H9 (cell line): ENCODE measurements around the gene ABCB8. TPM values are rescaled to one million over a fixed set of nuclear protein-coding genes. Genes with fewer than 3 reads are reported as not detected.

ENCODE experiments used
- DNase-seq: peaks from one replicate; pipeline ENCODE4 v3.0.0-alpha.2; 2017
- H2AFZ ChIP-seq: one replicate; pipeline ENCODE4 v1.6.1; 2013; ENCODE audit warnings: mild to moderate bottlenecking, low read length, control low read depth, moderate library complexity
- H2AK5ac ChIP-seq: 2 replicates; pipeline ENCODE4 v1.6.1; 2013; ENCODE audit warnings: low read length, control low read depth, mixed read lengths; ENCODE audit not compliant: insufficient read length
- H2BK120ac ChIP-seq: one replicate; pipeline ENCODE4 v1.6.1; 2013; ENCODE audit warnings: low read depth, mild to moderate bottlenecking, low read length, control low read depth, inconsistent platforms; ENCODE audit not compliant: poor library complexity, severe bottlenecking
- H2BK12ac ChIP-seq: 2 replicates; pipeline ENCODE4 v1.6.1; 2013; ENCODE audit warnings: low read length, control low read depth, mixed read lengths, low read depth; ENCODE audit not compliant: insufficient read length
- H2BK15ac ChIP-seq: 2 replicates; pipeline ENCODE4 v1.6.1; 2013; ENCODE audit warnings: low read depth, low read length, control low read depth
- H2BK20ac ChIP-seq: one replicate; pipeline ENCODE4 v1.6.1; 2013; ENCODE audit warnings: low read depth, mild to moderate bottlenecking, low read length, control low read depth, inconsistent platforms; ENCODE audit not compliant: poor library complexity, severe bottlenecking
- H2BK5ac ChIP-seq: 2 replicates; pipeline ENCODE4 v1.6.1; 2013; ENCODE audit warnings: low read length, control low read depth, mixed read lengths; ENCODE audit not compliant: insufficient read length
- H3K14ac ChIP-seq: 2 replicates; pipeline ENCODE4 v1.6.1; 2013; ENCODE audit warnings: low read length, control low read depth; ENCODE audit not compliant: insufficient read depth
- H3K18ac ChIP-seq: 2 replicates; pipeline ENCODE4 v1.6.1; 2013; ENCODE audit warnings: low read depth, mild to moderate bottlenecking, mixed read lengths, low read length, control low read depth; ENCODE audit not compliant: insufficient read length
- H3K23ac ChIP-seq: 2 replicates; pipeline ENCODE4 v1.6.1; 2013; ENCODE audit warnings: low read length, control low read depth, mixed read lengths, low read depth; ENCODE audit not compliant: insufficient read length
- H3K23me2 ChIP-seq: 2 replicates; pipeline ENCODE4 v1.6.1; 2013; ENCODE audit warnings: low read depth, mild to moderate bottlenecking, mixed read lengths, low read length, control low read depth; ENCODE audit not compliant: insufficient read length, poor library complexity, severe bottlenecking
- H3K27ac ChIP-seq: 2 replicates; pipeline ENCODE4 v1.5.1; 2013; ENCODE audit warnings: low read length, control low read depth, mixed read lengths, low read depth; ENCODE audit not compliant: insufficient read length
- H3K27me3 ChIP-seq: 2 replicates; pipeline ENCODE4 v1.6.1; 2013; ENCODE audit warnings: low read length, control low read depth, inconsistent platforms; ENCODE audit not compliant: insufficient read depth
- H3K4ac ChIP-seq: 2 replicates; pipeline ENCODE4 v1.6.1; 2013; ENCODE audit warnings: low read depth, mild to moderate bottlenecking, control low read depth, inconsistent platforms, low read length, moderate library complexity
- H3K4me1 ChIP-seq: 2 replicates; pipeline ENCODE4 v1.6.1; 2013; ENCODE audit warnings: low read length, control low read depth, inconsistent platforms; ENCODE audit not compliant: insufficient read depth
- H3K4me2 ChIP-seq: 2 replicates; pipeline ENCODE4 v1.6.1; 2013; ENCODE audit warnings: low read length, control low read depth, mixed read lengths; ENCODE audit not compliant: insufficient read length, insufficient read depth
- H3K56ac ChIP-seq: 2 replicates; pipeline ENCODE4 v1.6.1; 2013; ENCODE audit warnings: low read depth, mild to moderate bottlenecking, mixed read lengths, low read length, control low read depth; ENCODE audit not compliant: insufficient read length
- H3K79me1 ChIP-seq: 2 replicates; pipeline ENCODE4 v1.6.1; 2013; ENCODE audit warnings: low read depth, mild to moderate bottlenecking, moderate library complexity, low read length, control low read depth, inconsistent platforms; ENCODE audit not compliant: insufficient read depth, poor library complexity, severe bottlenecking
- H3K79me2 ChIP-seq: 2 replicates; pipeline ENCODE4 v1.6.1; 2013; ENCODE audit warnings: low read length, control low read depth, inconsistent platforms; ENCODE audit not compliant: insufficient read depth
- H3K9ac ChIP-seq: 2 replicates; pipeline ENCODE4 v1.6.1; 2013; ENCODE audit warnings: low read length, control low read depth, mixed read lengths; ENCODE audit not compliant: insufficient read length; ENCODE audit errors: extremely low read depth
- H3K9me3 ChIP-seq: one replicate; pipeline ENCODE4 v1.6.1; 2013; ENCODE audit warnings: low read depth, low read length, inconsistent platforms; ENCODE audit not compliant: control insufficient read depth
- H3T11ph ChIP-seq: one replicate; pipeline ENCODE4 v1.6.1; 2013; ENCODE audit warnings: mild to moderate bottlenecking, low read length, control low read depth, inconsistent platforms
- H4K20me1 ChIP-seq: one replicate; pipeline ENCODE4 v1.6.1; 2013; ENCODE audit not compliant: control insufficient read depth, insufficient read length, insufficient read depth
- H4K5ac ChIP-seq: 2 replicates; pipeline ENCODE4 v1.6.1; 2013; ENCODE audit warnings: low read depth, mild to moderate bottlenecking, mixed read lengths, low read length, control low read depth; ENCODE audit not compliant: insufficient read length
- H4K8ac ChIP-seq: replicated peaks from 2 replicates; pipeline ENCODE4 v1.6.1; 2013; ENCODE audit warnings: low read length, control low read depth, mixed read lengths, low read depth; ENCODE audit not compliant: insufficient read length
- H4K91ac ChIP-seq: 2 replicates; pipeline ENCODE4 v1.6.1; 2013; ENCODE audit warnings: low read depth, mild to moderate bottlenecking, moderate library complexity, mixed read lengths, low read length, control low read depth; ENCODE audit not compliant: insufficient read length
- H3K27ac Mint-ChIP-seq, 3 experiments: 2 replicates in 2 of 3; 3 replicates in 1 of 3; pipeline ENCODE4 v1.8.0; 2020 to 2021; ENCODE audit warnings: mixed read lengths in 3 of 3, mild to moderate bottlenecking in 1 of 3, moderate library complexity in 1 of 3
- H3K27me3 Mint-ChIP-seq: 2 replicates; pipeline ENCODE4 v1.8.0; 2021; ENCODE audit warnings: low read depth, mild to moderate bottlenecking, moderate library complexity, mixed read lengths
- H3K36me3 Mint-ChIP-seq, 3 experiments: 2 replicates in 2 of 3; 3 replicates in 1 of 3; pipeline ENCODE4 v1.8.0; 2020 to 2021; ENCODE audit warnings: low read depth in 3 of 3, mixed read lengths in 3 of 3; ENCODE audit not compliant: insufficient read depth in 1 of 3
- H3K4me1 Mint-ChIP-seq, 2 experiments: 2 replicates each; pipeline ENCODE4 v1.8.0; 2020; ENCODE audit warnings: mixed read lengths in 2 of 2
- H3K4me3 Mint-ChIP-seq, 2 experiments: 2 replicates in 1 of 2; 3 replicates in 1 of 2; pipeline ENCODE4 v1.8.0; 2020 to 2021; ENCODE audit warnings: mild to moderate bottlenecking in 2 of 2, mixed read lengths in 2 of 2, moderate library complexity in 1 of 2
- H3K9me3 Mint-ChIP-seq, 2 experiments: 2 replicates in 1 of 2; 3 replicates in 1 of 2; pipeline ENCODE4 v1.8.0; 2020; ENCODE audit warnings: mild to moderate bottlenecking in 2 of 2, mixed read lengths in 2 of 2, moderate library complexity in 1 of 2
- CTCF ChIP-seq: fragments of 200-600 bp; sonication (generic); conservative IDR thresholded peaks from 3 replicates; pipeline ENCODE4 v1.8.0; 2021; ENCODE audit warnings: antibody characterized with exemption, mild to moderate bottlenecking
- WGBS: extraction: QIAGEN DNeasy Blood & Tissue Kit; methylation state at CpG from one replicate; pipeline ENCODE4 v1.1.7; 2013; ENCODE audit warnings: missing lambda C conversion rate, low lambda C conversion rate, mixed read lengths; ENCODE audit not compliant: insufficient read length; ENCODE audit errors: extremely low coverage; 5-methylcytosine and 5-hydroxymethylcytosine counted together
- total RNA-seq: library from RNA; stranded (reverse); gene quantifications from 2 replicates; pipeline ENCODE4 v1.2.1, GENCODE V29; 2021

The ABCB8 gene
- total RNA-seq, 1 experiment from 2014 or later = 22.1 TPM

GRCh38 chr7:151094675-151095074 lies 66.4 kb downstream of the ABCB8 start:
- H2BK5ac ChIP-seq = no peak overlapping the region
- Mint-ChIP-seq H3K4me1 (peaks cover 16 to 23% of the 10 kb centered on the region in 2 experiments), H3K27me3 (no peaks in the 10 kb centered on the region), H3K27ac (peak overlapping the region in 2 of 3 experiments; percentile 18 to 92; a peak in 1 of 7 replicates), H3K4me3 (no peak overlapping the region), H3K9me3 (no peaks in the 10 kb centered on the region), H3K36me3 (peaks cover 0 to 28% (median 8%) of the 10 kb centered on the region in 3 experiments; a peak in 5 of 7 replicates)
- H2BK20ac ChIP-seq = no peak overlapping the region
- no peak overlapping the region for H3K56ac ChIP-seq
- no peak overlapping the region for H3K4ac ChIP-seq
- no peak overlapping the region for H3K4me2 ChIP-seq
- no peak overlapping the region for H3K18ac ChIP-seq
- H2AFZ ChIP-seq = no peak overlapping the region
- no peak for TF ChIP-seq CTCF
- H2BK12ac ChIP-seq = no peak overlapping the region
- no peak overlapping the region for H3K27ac ChIP-seq
- no peaks in the 10 kb centered on the region for H3K9me3 ChIP-seq
- H3K79me1 ChIP-seq = peaks cover 7% of the 10 kb centered on the region
- H3K79me2 ChIP-seq = peaks cover 27% of the 10 kb centered on the region
- no CpG with 5 or more reads among the region's 5 CpGs for WGBS
- H3K4me1 ChIP-seq = no peaks in the 10 kb centered on the region
- H3K9ac ChIP-seq = no peak overlapping the region
- H4K20me1 ChIP-seq = no peaks in the 10 kb centered on the region
- H2AK5ac ChIP-seq = no peak overlapping the region
- H3K27me3 ChIP-seq = no peaks in the 10 kb centered on the region
- no peak overlapping the region for H4K5ac ChIP-seq
- no peak overlapping the region for H4K91ac ChIP-seq
- no peaks in the 10 kb centered on the region for H3K23me2 ChIP-seq
- H3K23ac ChIP-seq = no peak overlapping the region
- no peak overlapping the region for H3T11ph ChIP-seq
- H2BK15ac ChIP-seq = no peak overlapping the region
- no peak overlapping the region for H4K8ac ChIP-seq
- no peak for DNase-seq
- no peak overlapping the region for H2BK120ac ChIP-seq
- no peak overlapping the region for H3K14ac ChIP-seq
